Central memory CD4-positive, alpha-beta T cell (primary cell): ENCODE measurements around the gene ATP1A4.

Experiments used
- DNase-seq: peaks from one replicate; pipeline ENCODE4 v3.0.0; 2022

ATP1A4 gene

GRCh38 chr1:160178731-160179130, 27.3 kb downstream of the ATP1A4 start:
- DNase-seq, result no peak

GRCh38 chr1:160179336-160179735, 27.9 kb downstream of the ATP1A4 start:
- DNase-seq, result no peak

- DNase-seq, result no peak
Observed at GRCh38 chr1:160186246-160186645, 34.8 kb downstream of the ATP1A4 start.

GRCh38 chr1:160186729-160187128, 35.3 kb downstream of the ATP1A4 start:
- no peak for DNase-seq

GRCh38 chr1:160187407-160187806, 36.0 kb downstream of the ATP1A4 start:
- no peak for DNase-seq

- DNase-seq, result no peak
Observed at GRCh38 chr1:160188341-160188740, 36.9 kb downstream of the ATP1A4 start.

- DNase-seq, result no peak
Observed at GRCh38 chr1:160189649-160190625, 38.5 kb downstream of the ATP1A4 start, which contains the start of gene CASQ1. CASQ1 (plus strand) TSS chr1:160190575; CDS start chr1:160190752, 177 bp downstream.

- DNase-seq, result no peak
Observed at GRCh38 chr1:160191756-160192155, 40.4 kb downstream of the ATP1A4 start.

- no peak for DNase-seq
Observed at GRCh38 chr1:160192234-160192633, 40.8 kb downstream of the ATP1A4 start.

- DNase-seq, result peak; percentile 58
Observed at GRCh38 chr1:160193091-160193819, 41.9 kb downstream of the ATP1A4 start.

GRCh38 chr1:160193832-160194736, 42.7 kb downstream of the ATP1A4 start:
- DNase-seq, result no peak

GRCh38 chr1:160194737-160195059, 43.3 kb downstream of the ATP1A4 start:
- no peak for DNase-seq

- DNase-seq, result no peak
Observed at GRCh38 chr1:160196143-160196542, 44.7 kb downstream of the ATP1A4 start.

GRCh38 chr1:160197231-160197630, 45.8 kb downstream of the ATP1A4 start:
- DNase-seq, result no peak

- DNase-seq, result no peak
Observed at GRCh38 chr1:160200786-160201185, 49.4 kb downstream of the ATP1A4 start.

GRCh38 chr1:160204526-160205241, 53.3 kb downstream of the ATP1A4 start:
- no peak for DNase-seq

- peak; percentile 63 for DNase-seq
Observed at GRCh38 chr1:160205242-160206035, 54.0 kb downstream of the ATP1A4 start, which contains the start of gene PEA15. PEA15 (plus strand) TSS chr1:160205384; CDS start chr1:160211545, 6,161 bp downstream.

- peak; percentile 47 for DNase-seq
Observed at GRCh38 chr1:160206036-160206389, 54.6 kb downstream of the ATP1A4 start.

GRCh38 chr1:160206421-160207117, 55.2 kb downstream of the ATP1A4 start:
- no peak for DNase-seq

- DNase-seq, result no peak
Observed at GRCh38 chr1:160207118-160207650, 55.8 kb downstream of the ATP1A4 start.
